Activated naive CD4-positive, alpha-beta T cell treated with anti-CD3 and anti-CD28 coated beads, Interleukin-2, amount 10 ng/mL, durations not matched to agents 7 days and 5 days (primary cell): ENCODE results near the gene GRK7.
"Not testable (repeated sequence)": the region's sequence is repeated elsewhere in the genome, so short reads cannot be mapped to it uniquely, and the experiment has no call there.

ENCODE experiments used
- CTCF ChIA-PET: fragments of 350-600 bp; sonication (Branson Sonifier 250); formaldehyde crosslinking; loops from one replicate; lab custom pipeline; 2021; ENCODE audit warnings: antibody characterized with exemption; lab: Charles Lee
- DNase-seq: peaks from one replicate; pipeline ENCODE4 v3.0.0-alpha.2; 2020
- H3K27ac Mint-ChIP-seq: one replicate; pipeline ENCODE4 v1.8.0; 2021; ENCODE audit warnings: mild to moderate bottlenecking, moderate library complexity, mixed read lengths
- H3K27me3 Mint-ChIP-seq: one replicate; pipeline ENCODE4 v1.8.0; 2021; ENCODE audit warnings: mild to moderate bottlenecking, mixed read lengths
- H3K36me3 Mint-ChIP-seq: one replicate; pipeline ENCODE4 v1.8.0; 2021; ENCODE audit warnings: mixed read lengths
- H3K4me1 Mint-ChIP-seq: one replicate; pipeline ENCODE4 v1.8.0; 2021; ENCODE audit warnings: mixed read lengths
- H3K4me3 Mint-ChIP-seq: one replicate; pipeline ENCODE4 v1.8.0; 2021; ENCODE audit warnings: mild to moderate bottlenecking, moderate library complexity, mixed read lengths
- H3K9me3 Mint-ChIP-seq: one replicate; pipeline ENCODE4 v1.8.0; 2021; ENCODE audit warnings: mixed read lengths

GRK7 gene

DNA sequence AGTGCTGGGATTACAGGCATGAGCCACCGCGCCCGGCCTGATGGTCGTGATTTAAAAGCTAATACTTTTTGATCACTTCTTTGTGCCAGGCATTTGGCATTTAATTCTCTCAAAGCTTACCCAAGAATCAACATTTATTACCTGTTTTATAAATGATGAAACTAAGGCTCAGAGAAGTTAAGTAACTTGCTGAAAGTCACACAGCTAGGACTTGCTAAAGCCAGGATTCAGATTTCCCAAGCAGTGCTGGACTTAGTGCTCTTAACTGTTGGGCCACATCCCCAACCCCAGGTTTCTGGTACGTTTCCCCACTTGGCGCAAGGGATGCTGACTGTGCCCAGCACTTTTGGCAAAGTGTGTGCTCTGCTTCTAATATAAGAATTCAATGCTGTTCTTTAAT is 10.5 kb downstream of the GRK7 start:
- no peaks in the 10 kb centered on the region for H3K4me1 Mint-ChIP-seq
- H3K27me3 Mint-ChIP-seq: peaks cover 3% of the 10 kb centered on the region
- no peaks in the 10 kb centered on the region for H3K36me3 Mint-ChIP-seq
- no peak overlapping the region for H3K27ac Mint-ChIP-seq
- H3K4me3 Mint-ChIP-seq: no peak overlapping the region
- CTCF ChIA-PET: interaction anchor here (1.0 kb wide), 1 partner anchor 35 kb away, joined by 3 read pairs; no protein-coding TSS in a partner anchor
- DNase-seq: no peak
- H3K9me3 Mint-ChIP-seq: no peaks in the 10 kb centered on the region

DNA sequence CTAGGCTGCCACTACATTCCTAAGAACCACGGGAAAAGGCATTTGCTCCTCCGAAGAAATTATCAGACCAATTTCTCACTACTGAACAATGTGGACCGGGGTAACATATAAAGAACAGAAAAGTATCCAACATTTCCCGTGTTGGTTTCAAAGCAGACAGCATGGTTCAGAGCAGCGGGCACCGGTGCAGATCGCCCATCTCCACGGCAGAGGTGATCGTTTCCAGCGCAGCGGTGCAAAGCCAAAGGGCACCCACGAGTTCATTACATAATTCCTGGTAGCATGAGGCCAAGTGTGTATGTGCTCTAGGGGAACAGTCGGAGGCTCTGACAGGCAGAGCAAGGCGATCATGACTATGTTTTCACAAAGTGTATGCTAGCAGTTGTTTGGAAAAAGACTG is 13.2 kb downstream of the GRK7 start:
- H3K9me3 Mint-ChIP-seq: no peaks in the 10 kb centered on the region
- peaks cover 12% of the 10 kb centered on the region for H3K27me3 Mint-ChIP-seq
- H3K4me3 Mint-ChIP-seq: no peak overlapping the region
- CTCF ChIA-PET: interaction anchor here (0.8 kb wide), 1 partner anchor 99 kb away, joined by 3 read pairs; no protein-coding TSS in a partner anchor
- DNase-seq: no peak
- H3K27ac Mint-ChIP-seq: no peak overlapping the region
- H3K4me1 Mint-ChIP-seq: no peaks in the 10 kb centered on the region
- no peaks in the 10 kb centered on the region for H3K36me3 Mint-ChIP-seq

DNA sequence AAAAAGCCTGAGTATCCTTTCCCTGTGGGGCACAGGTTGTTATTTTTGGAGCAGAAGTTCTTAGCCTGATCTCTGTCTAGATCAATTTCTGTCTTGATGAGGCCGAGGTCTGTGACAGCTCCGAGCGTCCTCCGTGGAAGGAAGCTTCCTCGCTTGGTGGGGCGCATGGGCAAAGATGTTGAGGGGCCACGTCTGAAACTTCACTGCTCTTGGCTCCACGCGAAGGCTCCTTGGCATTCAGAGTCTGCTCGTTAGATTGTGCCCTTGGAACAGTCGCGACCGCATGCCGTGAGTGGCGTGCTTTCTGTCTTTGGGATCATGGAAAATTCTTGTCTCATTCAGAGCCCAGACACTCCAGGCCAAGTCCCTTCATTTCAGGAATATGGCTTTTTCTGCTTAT is 13.7 kb downstream of the GRK7 start:
- H3K27ac Mint-ChIP-seq: no peak overlapping the region
- no peaks in the 10 kb centered on the region for H3K9me3 Mint-ChIP-seq
- no peaks in the 10 kb centered on the region for H3K4me1 Mint-ChIP-seq
- H3K36me3 Mint-ChIP-seq: no peaks in the 10 kb centered on the region
- H3K4me3 Mint-ChIP-seq: no peak overlapping the region
- CTCF ChIA-PET: no interaction called here
- peaks cover 13% of the 10 kb centered on the region for H3K27me3 Mint-ChIP-seq
- no peak for DNase-seq

DNA sequence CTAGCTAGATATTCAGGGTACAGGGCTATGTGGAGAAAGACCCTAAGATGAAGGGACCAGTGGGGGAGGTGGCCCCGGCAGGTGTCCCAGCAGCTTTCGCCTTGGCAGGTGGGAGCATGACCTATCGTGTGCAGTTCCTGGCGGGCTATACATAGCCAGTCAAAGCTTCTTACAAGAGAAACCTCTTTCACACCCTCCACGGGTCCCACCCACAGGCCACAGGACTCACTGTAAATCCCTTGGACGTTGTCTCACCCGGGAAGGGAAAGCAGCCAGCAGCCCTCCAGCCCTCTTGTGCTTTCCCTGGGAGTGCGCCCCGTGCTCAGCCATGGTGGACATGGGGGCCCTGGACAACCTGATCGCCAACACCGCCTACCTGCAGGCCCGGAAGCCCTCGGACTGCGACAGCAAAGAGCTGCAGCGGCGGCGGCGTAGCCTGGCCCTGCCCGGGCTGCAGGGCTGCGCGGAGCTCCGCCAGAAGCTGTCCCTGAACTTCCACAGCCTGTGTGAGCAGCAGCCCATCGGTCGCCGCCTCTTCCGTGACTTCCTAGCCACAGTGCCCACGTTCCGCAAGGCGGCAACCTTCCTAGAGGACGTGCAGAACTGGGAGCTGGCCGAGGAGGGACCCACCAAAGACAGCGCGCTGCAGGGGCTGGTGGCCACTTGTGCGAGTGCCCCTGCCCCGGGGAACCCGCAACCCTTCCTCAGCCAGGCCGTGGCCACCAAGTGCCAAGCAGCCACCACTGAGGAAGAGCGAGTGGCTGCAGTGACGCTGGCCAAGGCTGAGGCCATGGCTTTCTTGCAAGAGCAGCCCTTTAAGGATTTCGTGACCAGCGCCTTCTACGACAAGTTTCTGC is 15.0 kb downstream of the GRK7 start:
- H3K36me3 Mint-ChIP-seq: no peaks in the 10 kb centered on the region
- DNase-seq: no peak
- peaks cover 20% of the 10 kb centered on the region for H3K27me3 Mint-ChIP-seq
- no peak overlapping the region for H3K27ac Mint-ChIP-seq
- H3K4me3 Mint-ChIP-seq: no peak overlapping the region
- no peaks in the 10 kb centered on the region for H3K9me3 Mint-ChIP-seq
- H3K4me1 Mint-ChIP-seq: no peaks in the 10 kb centered on the region
- CTCF ChIA-PET: no interaction called here

DNA sequence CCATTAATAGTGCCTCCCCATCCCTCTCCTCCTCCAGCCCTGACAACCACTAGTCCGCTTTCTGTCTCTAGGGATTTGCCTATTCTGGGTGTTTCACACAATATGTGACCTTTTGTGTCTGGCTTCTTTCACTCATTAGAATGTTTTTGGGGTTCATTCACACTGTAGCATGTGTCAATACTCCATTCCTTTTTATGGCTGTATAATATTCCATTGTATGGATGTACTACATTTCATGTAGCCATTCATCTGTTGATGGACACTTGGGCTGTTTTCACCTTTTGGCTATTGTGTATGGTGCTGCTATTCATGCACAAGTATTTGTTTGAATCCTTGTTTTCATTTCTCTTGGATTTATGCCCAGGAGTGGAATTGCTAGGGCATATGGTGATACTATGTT is 16.5 kb downstream of the GRK7 start:
- CTCF ChIA-PET: no interaction called here
- H3K9me3 Mint-ChIP-seq: no peaks in the 10 kb centered on the region
- DNase-seq: no peak
- no peaks in the 10 kb centered on the region for H3K4me1 Mint-ChIP-seq
- H3K27me3 Mint-ChIP-seq: peaks cover 25% of the 10 kb centered on the region
- H3K27ac Mint-ChIP-seq: peak overlapping the region; percentile 42
- H3K4me3 Mint-ChIP-seq: no peak overlapping the region
- no peaks in the 10 kb centered on the region for H3K36me3 Mint-ChIP-seq

DNA sequence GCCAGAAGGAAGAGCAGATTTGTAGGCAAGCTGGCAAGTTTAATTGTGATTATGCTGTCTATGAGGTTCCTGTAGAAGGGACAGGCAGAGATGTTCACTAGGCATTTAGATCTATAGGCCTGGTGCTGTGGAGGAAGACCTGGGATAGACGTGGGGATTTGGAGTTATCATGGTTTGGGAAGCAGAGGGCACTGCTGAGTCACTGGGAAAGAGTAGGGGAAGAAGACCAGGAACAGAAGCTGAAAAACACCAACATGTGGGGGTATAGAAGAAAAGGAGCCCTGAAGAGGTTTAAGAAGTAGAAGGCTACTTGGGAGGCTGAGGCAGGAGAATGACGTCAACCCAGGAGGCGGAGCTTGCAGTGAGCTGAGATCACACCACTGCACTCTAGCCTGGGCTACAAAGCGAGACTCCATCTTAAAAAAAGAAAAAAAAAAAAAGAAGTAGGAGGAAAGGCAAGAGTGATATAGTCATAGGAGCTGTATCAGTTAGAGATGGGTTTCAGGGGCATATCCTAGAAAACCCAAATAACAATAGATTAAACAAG is 19.3 kb downstream of the GRK7 start:
- H3K36me3 Mint-ChIP-seq: no peaks in the 10 kb centered on the region
- H3K27ac Mint-ChIP-seq: no peak overlapping the region
- no peak overlapping the region for H3K4me3 Mint-ChIP-seq
- H3K27me3 Mint-ChIP-seq: peaks cover 24% of the 10 kb centered on the region
- H3K4me1 Mint-ChIP-seq: no peaks in the 10 kb centered on the region
- DNase-seq: no peak
- CTCF ChIA-PET: interaction anchor here (0.6 to 1.2 kb wide), 4 partner anchors 44 to 62 kb away, joined by 3 to 5 read pairs (median 4); partner anchors contain the start of gene RNF7
- H3K9me3 Mint-ChIP-seq: no peaks in the 10 kb centered on the region

DNA sequence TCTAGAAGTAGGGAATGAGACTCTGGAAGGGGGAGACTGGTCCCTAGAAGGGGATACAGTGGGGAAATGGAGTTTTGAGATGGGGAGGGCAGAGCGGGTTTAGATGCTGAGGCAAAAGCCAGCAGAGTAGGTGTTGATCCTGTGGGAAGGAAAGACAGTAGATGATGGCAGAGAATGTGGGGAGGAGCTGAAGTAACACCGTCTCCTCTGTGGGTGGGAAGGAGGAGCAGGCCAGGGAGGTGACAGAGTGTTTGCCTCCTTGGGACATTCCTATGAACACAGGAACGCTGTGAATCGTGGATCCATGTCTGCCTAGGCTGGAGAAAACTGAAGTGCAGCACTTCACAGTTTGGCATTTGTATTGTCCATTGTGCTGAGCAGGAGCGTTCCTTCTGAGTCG is 20.4 kb downstream of the GRK7 start:
- CTCF ChIA-PET: no interaction called here
- Mint-ChIP-seq H3K27me3 (peaks cover 23% of the 10 kb centered on the region), H3K9me3 (no peaks in the 10 kb centered on the region), H3K4me3 (no peak overlapping the region), H3K36me3 (no peaks in the 10 kb centered on the region), H3K4me1 (no peaks in the 10 kb centered on the region), H3K27ac (peak overlapping the region; percentile 12)
- DNase-seq: no peak

DNA sequence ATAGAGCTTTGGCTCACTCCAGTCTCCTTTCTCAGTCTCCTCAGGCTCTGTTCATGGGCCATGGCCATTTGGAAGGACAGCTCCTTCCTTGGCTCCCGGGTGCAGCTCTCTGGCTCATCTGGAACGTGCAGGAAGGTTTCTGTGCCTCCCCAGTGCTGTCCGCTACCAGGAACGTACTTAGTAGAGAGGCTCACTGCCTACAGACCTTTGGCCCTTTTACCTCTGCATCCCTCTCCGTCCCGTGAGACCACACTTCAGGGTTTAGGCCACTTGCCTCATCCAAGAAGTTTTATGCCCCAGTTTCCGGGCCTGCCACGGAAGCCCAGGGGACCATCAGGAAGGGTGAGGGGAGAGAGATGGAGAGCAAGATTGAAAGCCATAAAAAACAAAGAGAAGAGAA is 20.9 kb downstream of the GRK7 start:
- H3K27me3 Mint-ChIP-seq: peaks cover 23% of the 10 kb centered on the region
- H3K4me3 Mint-ChIP-seq: no peak overlapping the region
- H3K27ac Mint-ChIP-seq: no peak overlapping the region
- no peaks in the 10 kb centered on the region for H3K36me3 Mint-ChIP-seq
- H3K4me1 Mint-ChIP-seq: no peaks in the 10 kb centered on the region
- H3K9me3 Mint-ChIP-seq: no peaks in the 10 kb centered on the region
- CTCF ChIA-PET: no interaction called here
- no peak for DNase-seq

DNA sequence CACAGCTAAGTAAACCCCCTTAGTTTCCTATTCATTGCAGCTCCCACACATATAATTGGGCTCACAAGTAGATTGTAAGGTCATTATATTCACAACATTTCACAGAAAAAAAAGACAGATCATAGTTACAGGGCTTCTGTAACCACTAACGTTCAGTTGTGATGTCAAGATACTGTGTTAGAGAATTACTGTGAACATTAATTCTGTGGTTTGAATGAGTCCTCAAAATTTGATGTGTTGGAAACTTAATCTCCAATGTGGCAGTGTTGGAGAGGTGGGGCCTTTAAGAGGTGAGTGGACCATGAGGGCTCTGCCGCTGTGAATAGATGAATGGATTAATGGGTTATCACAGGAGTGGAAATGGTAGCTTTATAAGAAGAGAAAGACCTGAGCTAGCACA is 21.3 kb downstream of the GRK7 start:
- peaks cover 23% of the 10 kb centered on the region for H3K27me3 Mint-ChIP-seq
- H3K9me3 Mint-ChIP-seq: no peaks in the 10 kb centered on the region
- H3K36me3 Mint-ChIP-seq: no peaks in the 10 kb centered on the region
- no peak overlapping the region for H3K4me3 Mint-ChIP-seq
- no peak overlapping the region for H3K27ac Mint-ChIP-seq
- CTCF ChIA-PET: no interaction called here
- no peak for DNase-seq
- H3K4me1 Mint-ChIP-seq: no peaks in the 10 kb centered on the region

DNA sequence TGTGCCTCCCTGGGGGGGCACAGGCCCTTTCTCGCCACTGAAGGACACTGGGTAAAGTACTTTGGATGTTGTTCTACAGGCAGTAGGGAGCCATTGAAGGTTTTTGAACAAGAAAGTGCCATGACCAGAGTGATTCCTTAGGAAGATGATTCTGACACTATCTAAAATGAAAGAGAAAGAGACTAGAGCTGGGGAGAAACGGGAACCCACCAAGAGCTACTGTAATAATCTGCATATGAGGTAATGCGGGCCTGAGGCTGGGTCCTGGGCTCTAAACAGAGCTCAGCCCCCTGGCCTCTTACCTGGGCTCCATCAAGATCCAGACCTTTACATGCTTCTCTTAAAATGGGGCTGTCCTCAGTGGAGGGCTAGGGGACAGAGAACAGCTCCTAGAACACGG is 24.9 kb downstream of the GRK7 start:
- CTCF ChIA-PET: interaction anchor here (1.1 to 1.5 kb wide), 2 partner anchors 9 to 87 kb away, joined by 3 read pairs; no protein-coding TSS in a partner anchor
- no peaks in the 10 kb centered on the region for H3K4me1 Mint-ChIP-seq
- no peaks in the 10 kb centered on the region for H3K36me3 Mint-ChIP-seq
- DNase-seq: no peak
- H3K27me3 Mint-ChIP-seq: peaks cover 5% of the 10 kb centered on the region
- H3K9me3 Mint-ChIP-seq: no peaks in the 10 kb centered on the region
- H3K27ac Mint-ChIP-seq: no peak overlapping the region
- no peak overlapping the region for H3K4me3 Mint-ChIP-seq

DNA sequence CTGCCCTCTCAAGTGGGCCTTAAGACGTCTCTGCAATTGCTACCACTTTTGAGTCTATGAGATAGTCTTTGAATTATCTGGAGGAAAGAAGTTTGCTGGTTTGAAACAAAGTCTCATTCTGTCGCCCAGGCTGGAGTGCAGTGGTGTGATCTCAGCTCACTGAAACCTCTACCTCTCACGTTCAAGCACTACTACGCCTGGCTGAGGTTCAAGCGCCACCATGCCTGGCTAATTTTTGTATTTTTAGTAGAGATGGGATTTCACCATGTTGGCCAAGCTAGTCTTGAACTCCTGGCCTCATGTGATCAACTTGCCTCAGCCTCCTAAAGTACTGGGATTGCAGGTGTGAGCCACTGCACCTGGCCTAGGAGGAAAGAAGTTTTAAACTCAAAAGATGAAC is 25.5 kb downstream of the GRK7 start:
- not testable (repeated sequence) for H3K4me3 Mint-ChIP-seq, H3K27ac Mint-ChIP-seq, H3K36me3 Mint-ChIP-seq, H3K9me3 Mint-ChIP-seq, DNase-seq, H3K4me1 Mint-ChIP-seq, H3K27me3 Mint-ChIP-seq
- CTCF ChIA-PET: interaction anchor here (1.1 kb wide), 1 partner anchor 87 kb away, joined by 3 read pairs; no protein-coding TSS in a partner anchor

DNA sequence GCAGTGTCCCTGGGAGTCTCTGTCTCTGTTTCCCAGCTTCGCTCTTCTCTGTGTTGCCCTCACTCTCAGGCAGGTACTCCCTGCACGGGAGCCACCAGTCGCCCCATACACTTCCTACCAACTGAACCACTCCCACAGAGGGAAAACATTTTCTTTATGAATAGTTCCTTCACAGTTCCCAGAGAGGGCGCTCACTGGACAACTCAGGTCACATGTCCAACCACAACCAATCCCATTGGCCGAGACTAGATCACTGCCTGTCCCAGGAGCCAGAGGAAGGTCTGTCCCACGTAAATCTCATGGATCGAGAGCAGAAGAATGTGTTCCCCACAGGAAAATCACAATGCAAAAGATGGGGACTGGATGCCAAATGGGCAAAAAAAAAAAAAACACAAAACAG is 26.1 kb downstream of the GRK7 start:
- Mint-ChIP-seq H3K27ac (no peak overlapping the region), H3K4me3 (no peak overlapping the region), H3K27me3 (no peaks in the 10 kb centered on the region), H3K36me3 (no peaks in the 10 kb centered on the region), H3K9me3 (no peaks in the 10 kb centered on the region), H3K4me1 (peaks cover 6% of the 10 kb centered on the region)
- no peak for DNase-seq
- CTCF ChIA-PET: no interaction called here

DNA sequence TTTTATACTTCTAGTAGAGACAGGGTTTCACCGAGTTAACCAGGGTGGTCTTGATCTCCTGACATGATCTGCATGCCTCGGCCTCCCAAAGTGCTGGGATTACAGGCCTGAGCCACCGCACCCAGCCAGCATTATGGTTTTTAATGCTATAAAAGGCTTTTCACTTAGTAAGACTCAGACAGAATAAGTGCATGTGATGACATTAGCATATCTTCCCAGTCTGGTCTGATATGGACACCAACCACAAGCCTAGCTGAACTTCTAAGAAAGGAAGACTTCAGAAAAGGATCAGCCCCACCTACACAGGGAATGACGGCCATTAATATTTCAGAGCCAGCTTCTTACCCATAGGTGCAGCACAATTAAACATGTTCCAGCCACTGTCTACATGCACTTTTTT is 27.0 kb downstream of the GRK7 start:
- no peak for DNase-seq
- no peaks in the 10 kb centered on the region for H3K36me3 Mint-ChIP-seq
- H3K27ac Mint-ChIP-seq: no peak overlapping the region
- no peaks in the 10 kb centered on the region for H3K9me3 Mint-ChIP-seq
- H3K27me3 Mint-ChIP-seq: no peaks in the 10 kb centered on the region
- CTCF ChIA-PET: interaction anchor here (0.6 kb wide), 1 partner anchor 483 kb away, joined by 3 read pairs; no protein-coding TSS in a partner anchor
- peaks cover 13% of the 10 kb centered on the region for H3K4me1 Mint-ChIP-seq
- H3K4me3 Mint-ChIP-seq: no peak overlapping the region

DNA sequence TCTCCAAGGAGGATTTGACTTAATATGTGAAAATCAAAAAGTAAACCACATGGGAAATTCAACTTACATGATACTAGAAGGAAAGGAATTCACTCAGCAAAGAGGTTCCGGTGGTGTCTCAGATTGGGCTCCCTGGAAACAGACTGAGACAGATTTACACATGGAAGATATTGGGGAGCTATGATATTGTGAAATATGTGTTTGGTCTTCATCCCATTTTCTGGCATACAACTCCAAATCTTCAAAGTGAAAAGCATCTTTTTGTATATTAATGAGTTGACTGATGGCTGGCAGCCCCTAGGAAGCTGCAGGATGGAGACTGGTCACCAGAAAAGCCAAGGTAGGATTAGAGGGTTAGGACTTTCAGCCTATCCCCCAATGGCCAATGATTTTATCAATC is 29.3 kb downstream of the GRK7 start:
- no peak for DNase-seq
- CTCF ChIA-PET: interaction anchor here (0.6 kb wide), 1 partner anchor 83 kb away, joined by 3 read pairs; no protein-coding TSS in a partner anchor
- Mint-ChIP-seq H3K27ac (no peak overlapping the region), H3K4me1 (peaks cover 36% of the 10 kb centered on the region), H3K27me3 (no peaks in the 10 kb centered on the region), H3K4me3 (no peak overlapping the region), H3K9me3 (no peaks in the 10 kb centered on the region), H3K36me3 (no peaks in the 10 kb centered on the region)
